Measurements from ENCODE around the gene TIMM13. TPM values are rescaled to one million over a fixed set of nuclear protein-coding genes. Genes with fewer than 3 reads are reported as not detected.
A peak's percentile ranks its signal among the peaks of the same experiment; 100 is the strongest.

The TIMM13 gene
- total and polyA plus RNA-seq, 12 donors, result 54.2 to 116 (median 68.6) TPM

GRCh38 chr19:2415281-2415972 lies 12.0 kb downstream of the TIMM13 start:
- Histone ChIP-seq H3K27ac (no peak overlapping the region), H3K4me1 (no peaks in the 10 kb centered on the region), H3K4me3 (no peak overlapping the region), H3K36me3 (peaks cover 0 to 15% (median 0%) of the 10 kb centered on the region in 9 donors), H3K27me3 (no peaks in the 10 kb centered on the region), H3K9me3 (peaks cover 0 to 8% (median 0%) of the 10 kb centered on the region in 11 donors)
- ATAC-seq (peak in 2 of 8 donors; percentile 21 to 36), DNase-seq (no peak)
- no peak for TF ChIP-seq CTCF (IDR thresholded peaks at IDR 0.05)
- intact Hi-C loops (cut with DNase I), result no loop called here
- WGBS, 2 donors, result 77 to 79% methylated on average over 29 of the region's 29 CpGs

GRCh38 chr19:2413629-2414028 lies 13.8 kb downstream of the TIMM13 start:
- Histone ChIP-seq H3K4me3 (no peak overlapping the region), H3K27me3 (peaks cover 0 to 15% (median 6%) of the 10 kb centered on the region in 7 donors), H3K27ac (no peak overlapping the region), H3K36me3 (peaks cover 0 to 15% (median 0%) of the 10 kb centered on the region in 9 donors), H3K4me1 (no peaks in the 10 kb centered on the region), H3K9me3 (peaks cover 0 to 16% (median 0%) of the 10 kb centered on the region in 11 donors)
- intact Hi-C loops (cut with DNase I), result no loop called here
- ATAC-seq (peak in 3 of 8 donors; percentile 10 to 32 (median 11)), DNase-seq (no peak)
- 91 to 93% methylated on average over 16 of the region's 16 CpGs for WGBS, 2 donors
- no peak for TF ChIP-seq CTCF (IDR thresholded peaks at IDR 0.05)

GRCh38 chr19:2413159-2413558 lies 14.2 kb downstream of the TIMM13 start:
- Histone ChIP-seq H3K9me3 (peaks cover 0 to 16% (median 0%) of the 10 kb centered on the region in 11 donors), H3K27ac (no peak overlapping the region), H3K4me1 (no peaks in the 10 kb centered on the region), H3K27me3 (peaks cover 0 to 20% (median 6%) of the 10 kb centered on the region in 7 donors), H3K4me3 (no peak overlapping the region), H3K36me3 (peaks cover 0 to 15% (median 0%) of the 10 kb centered on the region in 9 donors)
- TF ChIP-seq CTCF (IDR thresholded peaks at IDR 0.05), result no peak
- intact Hi-C loops (cut with DNase I), result no loop called here
- no peak for ATAC-seq
- no peak for DNase-seq
- WGBS, 2 donors, result 87 to 88% methylated on average over 7 of the region's 7 CpGs

- Histone ChIP-seq H3K36me3 (peaks cover 0 to 11% (median 0%) of the 10 kb centered on the region in 9 donors), H3K27ac (no peak overlapping the region), H3K9me3 (peaks cover 0 to 16% (median 0%) of the 10 kb centered on the region in 11 donors), H3K27me3 (peaks cover 0 to 26% (median 6%) of the 10 kb centered on the region in 7 donors), H3K4me3 (no peak overlapping the region), H3K4me1 (no peaks in the 10 kb centered on the region)
- 57 to 58% methylated on average over 2 of the region's 2 CpGs for WGBS, 2 donors
- DNase-seq (no peak), ATAC-seq (no peak)
- intact Hi-C loops (cut with DNase I), result no loop called here
- no peak for TF ChIP-seq CTCF (IDR thresholded peaks at IDR 0.05)
These were observed 14.9 kb downstream of the TIMM13 start for GRCh38 chr19:2412449-2412848.

Measured in heart right ventricle (tissue), 16 donors.